Pancreas (tissue), 10 donors: Measurements from ENCODE around the gene MYOM1. TPM values are rescaled to one million over a fixed set of nuclear protein-coding genes. Genes with fewer than 3 reads are reported as not detected.
A peak's percentile ranks its signal among the peaks of the same experiment; 100 is the strongest.

Experiments used
- ATAC-seq, 4 donors: fragments of 200-7000 bp; cut with Tn5 transposase; one replicate each; pipeline versions ENCODE4 v1.8.0 to v1.9.1; 2020; ENCODE audit warnings: mild to moderate bottlenecking in 4 of 4, moderate library complexity in 4 of 4
- DNase-seq, 6 donors: peaks; one replicate each; pipeline ENCODE4 v3.0.0-alpha.2; 2020
- FAIRE-seq: peaks from 2 replicates; lab custom pipeline; 2012; peaks lifted over from hg19 to GRCh38; lab: Jason Lieb, UNC
- H3K27ac ChIP-seq, 4 donors: fragments of 200-600 bp; sonication (generic); 1 replicate in 3 of 4; 2 replicates in 1 of 4; pipeline versions ENCODE4 v1.5.0 to v1.8.0; 2020
- H3K27me3 ChIP-seq, 4 donors: fragments of 200-600 bp; one replicate each; pipeline ENCODE4 v1.8.0; 2021
- H3K36me3 ChIP-seq, 3 donors: fragments of 200-600 bp; sonication (generic) in 1 of 3; one replicate each; pipeline versions ENCODE4 v1.5.0 to v1.8.0; 2020 to 2021
- H3K4me1 ChIP-seq, 3 donors: fragments of 200-600 bp; one replicate each; pipeline ENCODE4 v1.8.0; 2021
- H3K4me3 ChIP-seq, 4 donors: fragments of 200-600 bp; sonication (generic) in 2 of 4; one replicate each; pipeline versions ENCODE4 v1.5.0 to v1.8.0; 2020 to 2021
- H3K9me3 ChIP-seq, 4 donors: fragments of 200-600 bp; one replicate each; pipeline ENCODE4 v1.8.0; 2021
- WGBS, 2 donors: extraction: QIAGEN DNeasy Blood & Tissue Kit; methylation state at CpG; one replicate each; pipeline ENCODE4 v1.1.7; 2013; 5-methylcytosine and 5-hydroxymethylcytosine counted together
- intact Hi-C, 3 donors: fragments of 100-400 bp; cut with DNase I; formaldehyde crosslinking; loops; one replicate each; pipeline versions ENCODE4 v1.11.1 to v1.14.2; 2022
- polyA plus RNA-seq, 2 donors: library from polyadenylated mRNA; stranded (reverse); fragments of 200-250 nt; gene quantifications; one replicate each; pipeline ENCODE4 v1.2.3, GENCODE V29; 2013
- total RNA-seq, 6 donors: library from RNA; stranded (reverse); fragmentation: NEBNext Ultra II Directional in 4 of 6; extraction: Animal tissue kit (Norgen Biotek cat#: 25700) in 4 of 6; gene quantifications; one replicate each; pipeline versions ENCODE4 v1.2.1 to v1.2.4, GENCODE V29; 2021 to 2023
- TF ChIP-seq, protein P1 (sequence below), 4 donors: fragments of 200-600 bp; sonication (generic) in 3 of 4; IDR thresholded peaks; one replicate each; pipeline versions ENCODE4 v1.5.0 to v1.8.0; 2021; ENCODE audit warnings: antibody characterized with exemption in 4 of 4
- donor health status: healthy with polysubstance abuse.
- donor health status: DM: no; HTN: no; CAD: no; lungs with moderate emphysema.
- donor health status: DM: no; HTN: no; CAD: no.
- donor health status: control.
- donor health status: control.
- donor health status: Bipolar disorder and iron deficiency.
- donor health status: DM: yes; HTN: yes; CAD: no.
- donor health status: DM: no; HTN: no; CAD: no.
- donor health status: DM: no; HTN: no; CAD: no.
- donor health status: DM: yes; HTN: yes; CAD: no.

MYOM1 gene
- total and polyA plus RNA-seq, 8 donors = 4.7 to 18.2 (median 14.2) TPM

DNA sequence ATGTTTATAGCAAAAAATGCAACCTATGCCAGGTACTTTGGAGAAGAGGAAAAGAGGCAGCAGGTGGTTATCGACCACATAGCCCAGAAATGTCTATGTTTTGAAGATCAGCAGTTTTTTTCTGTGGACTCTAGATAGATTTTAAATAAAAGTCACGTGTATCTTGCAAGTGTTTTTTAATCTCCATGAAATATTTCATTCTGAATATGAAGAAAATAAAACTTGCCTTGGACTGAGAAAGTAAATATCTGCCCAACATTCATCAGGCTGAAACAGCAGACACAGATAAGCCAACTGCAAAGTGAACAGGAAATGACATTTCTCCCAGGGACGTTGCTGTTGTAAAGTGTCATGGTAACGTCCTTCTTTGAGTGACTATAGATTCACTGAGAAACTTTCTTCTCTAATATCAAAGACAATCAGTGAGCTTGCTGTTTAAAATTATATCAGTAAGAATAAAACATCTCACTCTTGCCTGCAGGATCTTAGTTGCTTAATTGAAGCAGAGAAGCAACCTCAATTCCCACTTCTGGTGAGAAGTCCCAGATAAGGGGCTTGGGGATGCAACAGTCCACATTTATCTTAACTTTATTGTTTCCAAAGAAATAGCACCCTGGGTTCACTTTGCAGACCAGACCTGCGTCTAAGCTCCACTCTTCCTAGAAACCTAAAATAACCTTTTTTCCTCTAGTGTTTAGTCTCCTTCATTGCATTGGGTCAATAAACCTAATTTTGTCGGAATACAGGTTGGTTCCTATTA lies 6.3 kb downstream of the MYOM1 start:
- TF ChIP-seq, protein P1, sequence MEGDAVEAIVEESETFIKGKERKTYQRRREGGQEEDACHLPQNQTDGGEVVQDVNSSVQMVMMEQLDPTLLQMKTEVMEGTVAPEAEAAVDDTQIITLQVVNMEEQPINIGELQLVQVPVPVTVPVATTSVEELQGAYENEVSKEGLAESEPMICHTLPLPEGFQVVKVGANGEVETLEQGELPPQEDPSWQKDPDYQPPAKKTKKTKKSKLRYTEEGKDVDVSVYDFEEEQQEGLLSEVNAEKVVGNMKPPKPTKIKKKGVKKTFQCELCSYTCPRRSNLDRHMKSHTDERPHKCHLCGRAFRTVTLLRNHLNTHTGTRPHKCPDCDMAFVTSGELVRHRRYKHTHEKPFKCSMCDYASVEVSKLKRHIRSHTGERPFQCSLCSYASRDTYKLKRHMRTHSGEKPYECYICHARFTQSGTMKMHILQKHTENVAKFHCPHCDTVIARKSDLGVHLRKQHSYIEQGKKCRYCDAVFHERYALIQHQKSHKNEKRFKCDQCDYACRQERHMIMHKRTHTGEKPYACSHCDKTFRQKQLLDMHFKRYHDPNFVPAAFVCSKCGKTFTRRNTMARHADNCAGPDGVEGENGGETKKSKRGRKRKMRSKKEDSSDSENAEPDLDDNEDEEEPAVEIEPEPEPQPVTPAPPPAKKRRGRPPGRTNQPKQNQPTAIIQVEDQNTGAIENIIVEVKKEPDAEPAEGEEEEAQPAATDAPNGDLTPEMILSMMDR (IDR thresholded peaks at IDR 0.05) = no peak
- Histone ChIP-seq H3K36me3 (no peaks in the 10 kb centered on the region), H3K9me3 (no peaks in the 10 kb centered on the region), H3K27me3 (no peaks in the 10 kb centered on the region), H3K4me1 (peaks cover 34 to 50% (median 40%) of the 10 kb centered on the region in 3 donors), H3K27ac (peak overlapping the region; percentile 23 to 81 (median 61)), H3K4me3 (peak overlapping the region in 1 of 4 donors; percentile 3)
- intact Hi-C loops = no loop called here
- DNase-seq (peak in 1 of 6 donors; percentile 33), ATAC-seq (peak; percentile 35 to 65 (median 46)), FAIRE-seq (no peak)
- WGBS, 2 donors = 15 to 16% methylated on average over 6 of the region's 6 CpGs

DNA sequence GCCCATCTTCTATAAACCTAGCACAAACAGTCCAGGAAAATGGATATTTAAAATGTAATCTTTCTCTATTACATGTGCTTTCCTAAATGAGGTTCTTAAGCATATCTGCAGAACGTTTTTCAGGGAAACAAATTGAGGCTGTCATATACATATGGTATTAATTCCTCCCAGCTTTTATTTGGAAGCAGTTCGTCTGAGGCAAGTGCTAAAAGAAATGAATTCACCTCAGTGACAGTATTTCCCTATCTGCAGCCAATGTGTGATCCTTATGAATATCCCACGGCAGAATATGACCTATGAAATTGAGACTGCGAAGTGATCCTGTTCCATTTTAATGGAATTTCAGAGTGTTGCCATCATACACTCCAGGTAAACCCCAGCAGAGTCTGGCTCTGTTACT lies 7.1 kb downstream of the MYOM1 start:
- TF ChIP-seq, protein P1 (IDR thresholded peaks at IDR 0.05) = no peak
- peaks cover 31 to 51% (median 32%) of the 10 kb centered on the region in 3 donors for H3K4me1 ChIP-seq
- no peaks in the 10 kb centered on the region for H3K36me3 ChIP-seq
- intact Hi-C loops = no loop called here
- no peaks in the 10 kb centered on the region for H3K9me3 ChIP-seq
- ATAC-seq (peak in 3 of 4 donors; percentile 2 to 11 (median 4)), FAIRE-seq (no peak), DNase-seq (no peak)
- WGBS, 2 donors = 29 to 35% methylated on average over 4 of the region's 4 CpGs
- peak overlapping the region in 1 of 4 donors; percentile 3 for H3K4me3 ChIP-seq
- peak overlapping the region; percentile 23 to 81 (median 61) for H3K27ac ChIP-seq
- H3K27me3 ChIP-seq = no peaks in the 10 kb centered on the region

DNA sequence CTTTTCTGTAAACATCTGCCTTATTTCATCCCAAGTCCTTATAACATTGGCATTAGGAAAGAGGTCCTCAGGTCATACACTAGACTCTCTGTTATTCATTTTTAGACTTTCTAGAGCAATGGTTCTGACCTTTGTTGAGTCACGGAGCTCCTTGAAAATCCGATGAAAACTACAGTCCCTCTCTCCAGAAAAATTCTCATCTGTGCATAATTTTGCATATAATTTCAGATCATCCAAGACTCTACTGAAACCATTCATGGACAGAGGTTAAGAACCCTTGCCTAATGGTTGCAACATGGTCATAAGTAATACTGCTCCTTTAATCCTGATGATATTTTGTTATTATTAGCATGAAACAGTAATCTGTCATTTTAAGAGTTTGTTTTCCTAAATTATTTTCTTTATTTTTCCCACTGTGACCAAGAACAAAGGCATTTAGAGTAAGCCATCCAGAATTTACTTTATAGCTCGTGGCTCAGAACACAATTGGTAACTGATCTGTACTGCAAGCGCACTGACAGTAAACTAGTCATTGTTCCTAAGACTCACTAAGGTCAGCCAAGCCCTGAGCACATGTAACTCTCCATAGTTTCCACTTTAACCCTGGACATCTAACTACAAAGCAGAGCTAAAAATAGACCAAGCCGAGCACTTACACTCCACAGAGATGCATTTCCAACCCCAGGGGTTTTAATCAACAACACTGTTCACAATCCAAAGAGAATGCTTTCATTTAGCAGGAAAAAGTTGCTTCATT lies 8.4 kb downstream of the MYOM1 start:
- Histone ChIP-seq H3K27ac (peak overlapping the region in 2 of 4 donors; percentile 73 to 81), H3K27me3 (no peaks in the 10 kb centered on the region)
- peak; percentile 42 to 67 (median 66) for ATAC-seq

DNA sequence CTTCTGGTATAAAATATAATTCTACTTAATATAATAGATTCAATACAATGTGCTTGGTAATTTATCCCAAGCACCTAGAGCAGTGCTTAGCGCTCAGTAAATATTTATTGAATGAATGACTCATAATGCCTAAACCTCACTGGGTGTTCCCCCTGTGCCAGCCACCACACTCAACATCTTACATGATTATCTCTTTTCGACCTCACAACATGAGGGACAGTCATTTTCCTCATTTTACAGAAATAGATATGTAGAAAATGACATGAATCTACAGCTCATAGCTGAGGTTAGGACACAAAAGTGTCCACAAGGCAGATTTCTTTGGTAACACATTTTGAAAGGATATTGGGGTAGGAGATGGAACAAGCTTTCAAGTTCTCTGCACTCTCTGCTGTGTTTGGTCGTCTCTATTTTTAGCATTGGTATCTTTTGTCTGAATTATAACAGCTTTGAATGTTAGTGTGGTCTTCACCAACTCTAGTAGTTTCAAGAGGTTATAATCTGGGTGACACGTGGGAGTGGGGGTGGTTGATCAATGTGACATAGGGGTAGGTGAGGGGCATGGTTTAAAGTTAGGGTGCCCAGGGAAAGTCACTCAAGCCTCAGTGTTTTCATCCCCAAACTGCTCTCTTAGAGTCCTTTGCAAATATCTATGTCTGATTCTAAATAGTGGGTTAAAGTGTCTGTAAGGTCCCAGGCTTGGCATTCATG lies 9.8 kb downstream of the MYOM1 start:
- Histone ChIP-seq H3K36me3 (peaks cover 0 to 5% (median 0%) of the 10 kb centered on the region in 3 donors), H3K9me3 (no peaks in the 10 kb centered on the region), H3K4me3 (no peak overlapping the region), H3K27ac (peak overlapping the region in 2 of 4 donors; percentile 24 to 31), H3K27me3 (no peaks in the 10 kb centered on the region), H3K4me1 (peaks cover 29 to 45% (median 29%) of the 10 kb centered on the region in 3 donors)
- intact Hi-C loops = no loop called here
- no peak for FAIRE-seq
- TF ChIP-seq, protein P1 (IDR thresholded peaks at IDR 0.05) = no peak
- WGBS, 2 donors = 51 to 61% methylated on average over 4 of the region's 4 CpGs
- peak; percentile 52 to 71 (median 62) for ATAC-seq
- no peak for DNase-seq

More for the DNA sequence above, 8.4 kb downstream of the MYOM1 start:
- Histone ChIP-seq H3K4me1 (peaks cover 29 to 45% (median 29%) of the 10 kb centered on the region in 3 donors), H3K9me3 (no peaks in the 10 kb centered on the region), H3K4me3 (no peak overlapping the region), H3K36me3 (no peaks in the 10 kb centered on the region)
- no peak for DNase-seq
- 31 to 46% methylated on average over 5 of the region's 5 CpGs for WGBS, 2 donors
- no peak for FAIRE-seq
- TF ChIP-seq, protein P1 (IDR thresholded peaks at IDR 0.05) = no peak
- intact Hi-C loops = no loop called here
